IPS DF 6.9 (cell line): Measurements from ENCODE around the gene CIROP.

ENCODE experiments used
- DNase-seq: peaks from one replicate; pipeline ENCODE4 v3.0.0-alpha.2; 2013; ENCODE audit warnings: low read depth, low spot score
- H3K27ac ChIP-seq: one replicate; pipeline ENCODE4 v1.5.1; 2013; ENCODE audit warnings: low read length, control low read depth
- H3K27me3 ChIP-seq: 2 replicates; pipeline ENCODE4 v1.6.1; 2013; ENCODE audit warnings: mild to moderate bottlenecking, low read length; ENCODE audit not compliant: control insufficient read depth, insufficient read depth
- H3K36me3 ChIP-seq: 2 replicates; pipeline ENCODE4 v1.6.1; 2013; ENCODE audit warnings: low read length; ENCODE audit not compliant: control insufficient read depth, insufficient read depth
- H3K4me1 ChIP-seq: 2 replicates; pipeline ENCODE4 v1.6.1; 2013; ENCODE audit warnings: low read length; ENCODE audit not compliant: control insufficient read depth, insufficient read depth
- H3K4me3 ChIP-seq: 2 replicates; pipeline ENCODE4 v1.5.1; 2013; ENCODE audit warnings: mild to moderate bottlenecking, low read length
- H3K9me3 ChIP-seq: 2 replicates; pipeline ENCODE4 v1.6.1; 2013; ENCODE audit warnings: low read length, inconsistent platforms; ENCODE audit not compliant: control insufficient read depth, insufficient read depth
- WGBS: extraction: QIAGEN DNeasy Blood & Tissue Kit; methylation state at CpG from one replicate; pipeline ENCODE4 v1.1.7; 2013; ENCODE audit warnings: mixed read lengths, missing lambda C conversion rate; ENCODE audit not compliant: insufficient read length, insufficient coverage; 5-methylcytosine and 5-hydroxymethylcytosine counted together

Gene CIROP

GRCh38 chr14:23104591-23105347 lies at the start of gene CIROP:
Gene CIROP, minus strand, starts transcription at chr14:23104989. Its CDS starts 69 bp downstream, at chr14:23104920.
- Histone ChIP-seq H3K36me3 (no peaks in the 10 kb centered on the region), H3K4me3 (no peak within 1 kb of the TSS), H3K4me1 (0 out of 2 replicates have a peak, but pooled peaks cover 1% of the 10 kb centered on the region), H3K9me3 (no peaks in the 10 kb centered on the region), H3K27ac (no peak within 1 kb of the TSS), H3K27me3 (no peaks in the 10 kb centered on the region)
- no peak for DNase-seq
- 100% methylated on average over 2 of the region's 11 CpGs for WGBS

- H3K27me3 ChIP-seq: no peaks in the 10 kb centered on the region
- no peak for DNase-seq
- no peak overlapping the region for H3K27ac ChIP-seq
- H3K9me3 ChIP-seq: no peaks in the 10 kb centered on the region
- no CpG with 5 or more reads among the region's 28 CpGs for WGBS
- H3K4me1 ChIP-seq: peaks cover 8% of the 10 kb centered on the region; the same call in 1 of the 2 replicates
- H3K4me3 ChIP-seq: no peak overlapping the region
- H3K36me3 ChIP-seq: no peaks in the 10 kb centered on the region
Measured at GRCh38 chr14:23153851-23154796, 49.3 kb upstream of the CIROP start.

GRCh38 chr14:23151342-23151741 lies 46.6 kb upstream of the CIROP start:
- H3K4me3 ChIP-seq: no peak overlapping the region
- H3K4me1 ChIP-seq: peaks cover 8% of the 10 kb centered on the region; the same call in 1 of the 2 replicates
- no peaks in the 10 kb centered on the region for H3K36me3 ChIP-seq
- no peak overlapping the region for H3K27ac ChIP-seq
- no peak for DNase-seq
- no peaks in the 10 kb centered on the region for H3K27me3 ChIP-seq
- no peaks in the 10 kb centered on the region for H3K9me3 ChIP-seq
- no CpG with 5 or more reads among the region's 2 CpGs for WGBS

GRCh38 chr14:23149745-23150144 lies 45.0 kb upstream of the CIROP start:
- Histone ChIP-seq H3K4me1 (peaks cover 2% of the 10 kb centered on the region; the same call in 1 of the 2 replicates), H3K9me3 (no peaks in the 10 kb centered on the region), H3K36me3 (no peaks in the 10 kb centered on the region), H3K27me3 (no peaks in the 10 kb centered on the region), H3K27ac (no peak overlapping the region), H3K4me3 (no peak overlapping the region)
- DNase-seq: no peak

- Histone ChIP-seq H3K9me3 (no peaks in the 10 kb centered on the region), H3K4me1 (no peaks in the 10 kb centered on the region), H3K27me3 (no peaks in the 10 kb centered on the region), H3K27ac (no peak overlapping the region), H3K36me3 (no peaks in the 10 kb centered on the region), H3K4me3 (no peak overlapping the region)
- no peak for DNase-seq
- no CpG with 5 or more reads among the region's 5 CpGs for WGBS
Measured at GRCh38 chr14:23148591-23149249, 43.9 kb upstream of the CIROP start.

- DNase-seq: no peak
- no peak overlapping the region for H3K4me3 ChIP-seq
Measured at GRCh38 chr14:23147676-23148075, 42.9 kb upstream of the CIROP start.

GRCh38 chr14:23146980-23147379 lies 42.2 kb upstream of the CIROP start:
- Histone ChIP-seq H3K4me1 (no peaks in the 10 kb centered on the region), H3K27me3 (no peaks in the 10 kb centered on the region), H3K27ac (no peak overlapping the region), H3K9me3 (no peaks in the 10 kb centered on the region), H3K36me3 (no peaks in the 10 kb centered on the region; the same call in 1 of the 2 replicates), H3K4me3 (no peak overlapping the region)
- DNase-seq: no peak
- WGBS: no CpG with 5 or more reads among the region's 4 CpGs

More at GRCh38 chr14:23147676-23148075, 42.9 kb upstream of the CIROP start:
- Histone ChIP-seq H3K4me1 (no peaks in the 10 kb centered on the region), H3K27ac (no peak overlapping the region), H3K27me3 (no peaks in the 10 kb centered on the region), H3K9me3 (no peaks in the 10 kb centered on the region), H3K36me3 (no peaks in the 10 kb centered on the region; the same call in 1 of the 2 replicates)
- no CpG with 5 or more reads among the region's 1 CpG for WGBS

GRCh38 chr14:23146351-23146910 lies 41.6 kb upstream of the CIROP start:
- no CpG with 5 or more reads among the region's 2 CpGs for WGBS

GRCh38 chr14:23145794-23146350 lies 41.1 kb upstream of the CIROP start:
- DNase-seq: no peak

More at GRCh38 chr14:23146351-23146910, 41.6 kb upstream of the CIROP start:
- Histone ChIP-seq H3K9me3 (no peaks in the 10 kb centered on the region), H3K4me1 (no peaks in the 10 kb centered on the region), H3K27ac (no peak overlapping the region), H3K36me3 (no peaks in the 10 kb centered on the region; the same call in 1 of the 2 replicates), H3K27me3 (no peaks in the 10 kb centered on the region), H3K4me3 (no peak overlapping the region)
- DNase-seq: no peak

More at GRCh38 chr14:23145794-23146350, 41.1 kb upstream of the CIROP start:
- Histone ChIP-seq H3K36me3 (no peaks in the 10 kb centered on the region; the same call in 1 of the 2 replicates), H3K27me3 (no peaks in the 10 kb centered on the region), H3K4me3 (no peak overlapping the region), H3K9me3 (no peaks in the 10 kb centered on the region), H3K27ac (no peak overlapping the region), H3K4me1 (no peaks in the 10 kb centered on the region)
- no CpG with 5 or more reads among the region's 4 CpGs for WGBS
